H1 (cell line): ENCODE data around the gene EPHB1. TPM values are rescaled to one million over a fixed set of nuclear protein-coding genes. Genes with fewer than 3 reads are reported as not detected.

Experiments
- EGR1 ChIP-seq: IDR thresholded peaks from 2 replicates; pipeline ENCODE4 v1.6.1; 2011; ENCODE audit warnings: low read depth, low read length, borderline replicate concordance
- FOSL1 ChIP-seq: IDR thresholded peaks from 2 replicates; pipeline ENCODE4 v1.6.1; 2011; ENCODE audit warnings: mild to moderate bottlenecking, low read depth, low read length, moderate library complexity; ENCODE audit not compliant: insufficient read depth
- NRF1 ChIP-seq: IDR thresholded peaks from 2 replicates; pipeline ENCODE4 v1.6.1; 2011; ENCODE audit warnings: mild to moderate bottlenecking, low read depth, low read length, improper control_type of control experiment
- polyA plus RNA-seq, 7 experiments: library from polyadenylated mRNA; depleted of rRNA in 3 of 7; stranded (reverse) in 5 of 7; unstranded in 2 of 7; fragments of >200 nt in 5 of 7; fragments of 200-250 nt in 2 of 7; gene quantifications; 1 replicate in 5 of 7; 2 replicates in 1 of 7; 4 replicates in 1 of 7; pipeline versions ENCODE4 v1.2.1 to v1.2.3, GENCODE V29; 2011 to 2013; ENCODE audit warnings: missing spikeins in 2 of 7, mixed read lengths in 2 of 7
- total RNA-seq: library from RNA; stranded (reverse); fragmentation: NEBNext Ultra II Directional; extraction: Animal tissue kit (Norgen Biotek cat#: 25700); gene quantifications from 2 replicates; pipeline ENCODE4 v1.2.1, GENCODE V29; 2021
- TF ChIP-seq, protein P1 (sequence below): IDR thresholded peaks from 2 replicates; pipeline ENCODE4 v1.6.1; 2012; ENCODE audit warnings: inconsistent platforms

Gene EPHB1
- total and polyA plus RNA-seq, 2 of the 8 experiments (the other 6 are each of a cell fraction or from before 2014, with no cell fraction given) = 3.5 to 5.9 TPM

DNA sequence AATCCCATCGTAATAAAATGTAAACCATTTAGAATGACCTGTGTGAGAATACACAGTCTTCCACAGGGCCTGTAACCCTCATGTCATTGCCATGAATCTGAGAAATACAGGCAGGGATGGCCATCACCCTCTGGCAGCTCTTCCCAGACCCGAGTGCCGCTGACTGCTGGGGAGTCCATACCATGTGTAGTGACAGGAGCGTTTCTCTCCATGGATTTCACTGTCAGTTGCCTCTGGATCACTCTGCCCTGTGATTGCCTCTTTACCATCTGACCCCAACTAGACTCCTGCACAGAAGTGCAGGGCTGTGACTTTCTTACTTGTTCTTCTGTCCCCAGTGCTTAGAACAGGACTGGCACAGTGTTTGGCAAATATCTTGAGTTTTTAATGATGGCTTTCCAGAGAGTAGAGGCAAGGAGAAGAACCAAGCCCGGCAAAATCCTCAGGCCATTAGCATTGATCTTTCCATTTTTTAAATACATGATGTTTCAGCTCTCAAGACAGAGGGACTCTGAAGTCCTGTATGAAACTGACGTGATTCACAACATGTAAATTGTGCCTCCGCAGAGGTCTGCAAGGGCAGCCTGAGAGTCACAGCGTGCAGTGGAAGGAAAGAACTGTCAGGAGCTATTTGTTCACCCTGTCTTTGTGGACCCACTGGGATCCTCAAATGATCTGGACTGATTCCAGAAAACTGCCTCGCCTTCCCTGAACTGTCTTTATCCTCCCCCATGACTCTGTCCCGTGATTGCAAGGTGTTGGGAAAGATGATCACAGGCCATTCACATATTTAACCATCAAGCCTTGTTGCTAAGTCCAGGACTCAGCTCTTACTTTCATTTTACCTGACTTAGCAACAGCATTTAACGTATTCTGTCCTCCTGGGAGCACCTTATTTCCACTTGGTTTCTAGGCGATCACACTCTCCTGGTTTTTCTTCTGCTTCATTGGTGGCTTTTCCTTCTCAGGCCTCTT lies 354.9 kb downstream of the EPHB1 start (continued):
- TF ChIP-seq, protein P1, sequence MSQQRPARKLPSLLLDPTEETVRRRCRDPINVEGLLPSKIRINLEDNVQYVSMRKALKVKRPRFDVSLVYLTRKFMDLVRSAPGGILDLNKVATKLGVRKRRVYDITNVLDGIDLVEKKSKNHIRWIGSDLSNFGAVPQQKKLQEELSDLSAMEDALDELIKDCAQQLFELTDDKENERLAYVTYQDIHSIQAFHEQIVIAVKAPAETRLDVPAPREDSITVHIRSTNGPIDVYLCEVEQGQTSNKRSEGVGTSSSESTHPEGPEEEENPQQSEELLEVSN = no peak
- TF ChIP-seq NRF1 (no peak), EGR1 (no peak), FOSL1 (no peak)
